ENCODE results near the gene SHISA5.

- TF ChIP-seq TAF1 (IDR thresholded peaks at IDR 0.05; ENCODE audit: borderline replicate concordance, low read depth, low read length) (no peak), MYC (IDR thresholded peaks at IDR 0.05; ENCODE audit: insufficient read depth, insufficient read length, insufficient replicate concordance, low read length, severe bottlenecking) (no peak), CTCF (IDR thresholded peaks at IDR 0.05 in 2 of 3, conservative IDR thresholded peaks at IDR 0.05 in 1 of 3; ENCODE audit: control insufficient read depth in 2 of 3, extremely low read depth in 1 of 3, insufficient read depth in 1 of 3, low read depth in 3 of 3, low read length in 3 of 3) (no peak), PAX5 (IDR thresholded peaks at IDR 0.05; ENCODE audit: borderline replicate concordance, low read depth, low read length) (no peak), REST (IDR thresholded peaks at IDR 0.05; ENCODE audit: low read depth, low read length) (no peak), CREB1 (IDR thresholded peaks at IDR 0.05; ENCODE audit: low read depth) (no peak)
Observed at GRCh38 chr3:48464713-48465221, 39.2 kb downstream of the SHISA5 start.
